ENCODE results near the gene MRPL32. TPM values are rescaled to one million over a fixed set of nuclear protein-coding genes. Genes with fewer than 3 reads are reported as not detected.

The MRPL32 gene
- total RNA-seq, 1 donor from 2014 or later, result 56.8 TPM

- intact Hi-C loops (cut with micrococcal nuclease), result no loop called here
These were observed 6.5 kb upstream of the MRPL32 start for GRCh38 chr7:42925630-42926029.

DNA sequence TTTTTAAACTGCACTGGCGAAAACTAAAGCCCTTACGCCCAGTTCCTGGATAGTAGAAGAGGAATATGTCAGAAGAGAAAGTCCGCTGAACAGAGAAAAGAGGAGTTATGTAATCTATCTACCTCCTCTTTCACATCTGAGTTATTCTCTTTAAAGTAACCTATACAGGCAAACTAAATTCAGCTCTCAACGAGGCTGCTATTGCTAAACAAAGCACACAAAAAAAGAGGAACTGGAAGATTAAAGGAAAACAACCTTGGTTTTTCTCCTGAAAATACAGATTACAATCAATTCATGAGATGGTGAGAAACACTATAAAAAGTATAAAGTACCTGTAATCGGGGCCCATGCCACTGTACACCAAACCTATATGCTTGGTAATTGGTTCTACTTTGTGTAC lies 6.0 kb upstream of the MRPL32 start:
- intact Hi-C loops (cut with micrococcal nuclease), result no loop called here

GRCh38 chr7:42928754-42929153 lies 3.4 kb upstream of the MRPL32 start:
- intact Hi-C loops (cut with micrococcal nuclease), result no loop called here

DNA sequence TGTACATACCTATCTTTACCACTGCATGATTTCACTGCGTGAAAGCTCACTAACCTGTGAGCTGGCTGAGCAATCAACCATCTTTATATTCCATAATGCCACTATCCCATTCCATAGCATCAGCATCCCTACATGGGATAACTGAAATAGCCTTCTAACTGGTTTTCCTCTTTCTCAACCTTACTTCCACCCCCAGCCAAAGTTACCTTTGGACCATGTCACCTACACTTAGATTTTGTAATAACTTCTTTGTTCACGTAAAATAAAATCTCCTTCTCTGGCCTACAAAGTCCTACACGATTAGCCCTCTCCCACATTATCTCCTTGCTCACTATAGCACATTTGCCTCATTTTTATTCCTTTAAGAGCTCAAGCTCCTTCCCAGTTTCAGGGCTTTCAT lies 2.7 kb upstream of the MRPL32 start:
- intact Hi-C loops (cut with micrococcal nuclease), result no loop called here

GRCh38 chr7:42930889-42931288 lies 1.3 kb upstream of the MRPL32 start:
- intact Hi-C loops (cut with micrococcal nuclease), result loop anchor here (5.0 kb wide), 3 partner anchors 716 to 1271 kb away; partner anchors contain the start of genes UBE2D4 and YKT6

GRCh38 chr7:42931447-42931833 lies 736 bp upstream of the MRPL32 start:
- intact Hi-C loops (cut with micrococcal nuclease), result loop anchor here (5.0 kb wide), 3 partner anchors 716 to 1271 kb away; partner anchors contain the start of genes UBE2D4 and YKT6

DNA sequence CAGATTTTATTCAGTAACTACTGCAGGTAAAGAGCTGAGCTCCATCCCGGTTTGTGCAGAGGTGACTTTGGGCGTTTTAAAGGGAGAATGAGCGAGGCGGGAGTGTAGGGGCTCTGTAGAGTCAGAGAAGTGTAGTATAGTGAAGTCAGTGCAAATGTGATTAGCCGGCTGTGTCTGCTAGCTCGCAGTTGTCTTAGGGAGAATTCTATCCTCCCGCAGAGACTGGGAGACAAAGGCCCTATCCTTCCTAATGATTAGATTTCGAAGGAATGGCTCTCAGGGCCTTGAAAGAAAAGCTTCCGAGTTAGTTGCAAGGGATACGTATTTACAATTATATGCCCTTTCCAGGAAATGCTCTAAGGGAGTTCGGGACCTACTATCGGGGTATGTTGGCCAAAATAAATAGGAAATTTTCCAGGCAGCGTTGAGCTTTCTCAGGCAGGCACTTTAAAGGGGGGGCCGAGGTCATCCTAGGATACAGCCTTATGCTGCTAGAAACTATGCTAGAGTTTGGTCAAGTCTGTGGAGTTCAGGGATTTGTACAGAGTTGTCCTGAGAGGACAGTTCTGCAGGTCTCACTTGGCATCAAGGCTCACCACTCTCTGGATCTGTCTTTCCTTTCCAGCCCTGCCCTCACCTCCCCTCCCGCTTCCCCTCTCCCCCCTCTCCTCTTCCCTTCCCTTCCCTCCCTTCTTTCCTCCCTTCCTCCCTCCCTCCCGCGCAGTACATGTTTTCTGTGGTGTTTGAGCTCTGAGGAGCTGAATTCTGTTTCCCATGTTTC lies 825 bp downstream of the MRPL32 start:
- intact Hi-C loops (cut with micrococcal nuclease), result loop anchor here (1.0 to 5.0 kb wide), 14 partner anchors 21 to 1914 kb away; partner anchors contain the start of genes BLVRA, C7orf25, COA1 and MRPS24

DNA sequence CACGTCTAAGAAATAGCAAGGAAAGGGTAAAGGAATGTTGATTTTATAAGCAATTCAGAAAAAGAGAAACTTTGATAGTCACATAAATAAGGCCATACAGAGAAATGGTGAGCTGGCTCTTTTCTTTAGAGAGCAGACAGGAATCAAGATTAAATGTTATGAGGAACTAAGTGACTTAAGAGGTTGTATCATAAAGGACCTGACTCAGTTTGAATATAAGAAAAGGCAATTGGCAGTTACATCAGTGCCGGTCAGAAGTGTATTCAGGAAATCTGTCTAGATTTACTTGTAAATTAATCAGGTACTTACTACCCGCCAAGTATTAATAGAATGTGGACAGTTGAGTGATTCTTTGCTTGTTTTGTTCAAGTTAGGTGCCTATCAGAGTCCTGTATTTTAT lies 2.1 kb downstream of the MRPL32 start:
- intact Hi-C loops (cut with micrococcal nuclease), result loop anchor here (5.0 kb wide), 3 partner anchors 713 to 1268 kb away; partner anchors contain the start of genes UBE2D4 and YKT6

DNA sequence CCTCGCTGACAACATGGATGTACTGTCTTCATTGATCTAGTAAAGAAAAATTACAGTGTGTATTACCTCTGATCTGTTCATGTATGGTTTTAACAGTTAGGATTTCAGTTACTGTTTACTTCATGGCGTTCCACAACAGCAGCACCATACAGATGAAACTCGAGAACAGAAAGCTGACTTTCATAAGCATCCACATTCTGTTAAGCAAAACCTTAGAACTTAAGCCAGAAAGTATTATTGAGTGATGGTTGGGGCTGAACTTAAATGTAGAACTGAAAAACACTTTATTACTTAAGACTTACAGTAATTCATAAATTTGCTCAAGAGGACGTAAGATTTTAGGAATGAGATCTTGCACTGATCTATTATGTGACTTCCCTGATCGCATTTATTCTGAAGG lies 3.7 kb downstream of the MRPL32 start:
- intact Hi-C loops (cut with micrococcal nuclease), result no loop called here

- intact Hi-C loops (cut with micrococcal nuclease), result loop anchor here (2.0 kb wide), 2 partner anchors 137 to 899 kb away; no protein-coding TSS in a partner anchor
These were observed 7.5 kb downstream of the MRPL32 start for GRCh38 chr7:42939457-42940240.

DNA sequence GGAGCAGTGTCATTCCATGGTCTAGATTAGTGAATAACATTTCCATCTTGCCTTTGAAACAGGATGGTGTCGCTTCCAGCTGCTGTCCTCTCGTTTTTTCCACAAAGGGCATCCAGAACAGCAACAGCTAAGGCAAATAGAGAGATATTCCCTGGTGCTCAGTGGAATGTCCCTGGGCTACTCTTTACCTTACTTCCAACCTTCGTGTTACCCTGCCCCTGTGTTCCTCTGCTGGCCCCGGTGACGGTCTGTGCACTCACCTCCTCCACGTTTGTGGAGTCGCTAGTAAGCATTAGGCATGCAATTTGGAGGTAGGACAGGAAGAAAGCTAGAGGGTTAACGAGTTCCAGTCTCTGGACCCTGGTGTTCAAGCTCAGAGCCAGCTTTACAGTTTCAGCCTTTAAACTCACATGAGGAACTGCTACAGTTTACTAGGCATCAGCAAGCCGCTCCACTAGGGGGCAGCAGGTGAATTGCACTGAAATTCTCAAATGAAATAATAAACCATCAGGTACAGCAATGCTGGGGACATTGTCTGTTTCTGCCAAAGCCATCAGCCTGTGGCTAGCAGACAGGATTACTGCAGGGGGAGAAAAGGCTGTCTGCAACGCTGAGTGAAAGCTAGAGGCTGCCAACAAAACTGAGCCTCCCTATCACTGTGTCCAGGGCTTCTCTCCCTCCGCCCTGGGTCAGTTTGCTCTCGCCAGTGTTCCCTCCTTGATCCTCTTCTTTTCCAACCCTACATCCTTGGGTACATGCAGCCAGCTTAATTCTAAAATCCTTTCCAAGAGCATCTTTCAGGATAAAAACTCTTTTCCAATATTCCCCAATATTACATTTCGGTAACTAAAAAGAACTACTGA lies 9.0 kb downstream of the MRPL32 start:
- intact Hi-C loops (cut with micrococcal nuclease), result loop anchor here (1.0 to 2.0 kb wide), 5 partner anchors 136 to 898 kb away; no protein-coding TSS in a partner anchor

GRCh38 chr7:42945821-42946626 lies 13.8 kb downstream of the MRPL32 start:
- intact Hi-C loops (cut with micrococcal nuclease), result loop anchor here (2.0 kb wide), 1 partner anchor 19 kb away; no protein-coding TSS in a partner anchor

DNA sequence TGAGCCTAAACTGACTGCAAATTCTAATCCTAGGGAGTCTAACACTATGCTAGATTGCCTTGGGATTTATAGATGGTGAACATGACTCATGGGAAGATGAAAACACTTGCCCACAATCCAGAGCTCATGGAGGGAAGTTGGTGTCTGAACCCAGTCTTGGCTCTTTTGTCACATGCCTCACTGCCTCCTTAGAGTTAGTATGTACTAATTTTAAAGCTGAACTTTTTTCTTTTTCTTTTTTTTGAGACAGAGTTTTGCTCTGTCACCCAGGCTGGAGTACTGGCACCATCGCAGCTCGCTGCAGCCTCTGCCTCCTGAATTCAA lies 14.4 kb downstream of the MRPL32 start:
- intact Hi-C loops (cut with micrococcal nuclease), result loop anchor here (2.0 kb wide), 1 partner anchor 18 kb away; no protein-coding TSS in a partner anchor

- intact Hi-C loops (cut with micrococcal nuclease), result loop anchor here (2.0 kb wide), 1 partner anchor 17 kb away; no protein-coding TSS in a partner anchor
These were observed 15.3 kb downstream of the MRPL32 start for GRCh38 chr7:42947521-42947920.

GRCh38 chr7:42950417-42950816 lies 18.2 kb downstream of the MRPL32 start:
- intact Hi-C loops (cut with micrococcal nuclease), result no loop called here

GRCh38 chr7:42952328-42952727 lies 20.2 kb downstream of the MRPL32 start:
- intact Hi-C loops (cut with micrococcal nuclease), result no loop called here

DNA sequence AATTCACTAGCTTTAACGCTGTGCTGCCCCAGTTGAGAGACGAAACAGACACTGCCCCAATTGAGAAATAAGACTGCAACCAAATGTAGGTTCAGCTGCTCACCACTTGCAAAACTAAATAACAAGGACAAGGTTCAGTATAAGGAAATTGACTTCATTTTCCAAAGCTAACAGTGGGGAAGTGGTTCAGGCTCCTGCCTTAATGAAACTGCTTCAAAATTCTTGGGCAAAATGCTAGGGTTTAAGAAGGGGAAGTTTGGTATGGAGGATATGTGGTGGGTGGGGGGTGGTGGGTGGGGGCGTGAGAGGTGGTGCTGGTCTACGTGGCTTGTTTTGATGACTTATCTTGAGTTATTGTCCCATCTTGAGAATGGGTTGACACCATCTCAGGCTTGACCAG lies 21.8 kb downstream of the MRPL32 start:
- intact Hi-C loops (cut with micrococcal nuclease), result no loop called here

GRCh38 chr7:42956062-42956461 lies 23.9 kb downstream of the MRPL32 start:
- intact Hi-C loops (cut with micrococcal nuclease), result no loop called here

DNA sequence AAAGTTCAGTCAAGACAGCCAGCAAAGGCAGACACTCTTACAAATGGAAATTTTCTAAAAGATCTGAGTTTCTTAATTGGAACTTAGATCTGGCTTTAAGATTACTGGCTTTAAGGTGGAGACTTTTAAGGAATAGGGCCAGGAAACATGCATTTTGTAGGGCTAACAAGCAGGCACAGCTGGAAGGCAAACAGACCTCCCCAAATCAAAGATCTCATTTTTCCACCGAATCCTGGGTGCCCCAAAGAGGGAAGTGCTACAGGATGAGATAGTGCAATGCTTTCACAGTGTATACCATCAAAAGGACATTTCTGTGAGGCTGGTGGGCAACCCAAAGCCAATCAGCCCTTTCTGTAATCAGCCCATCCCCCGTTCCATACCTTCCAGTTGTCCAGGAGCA lies 27.4 kb downstream of the MRPL32 start:
- intact Hi-C loops (cut with micrococcal nuclease), result no loop called here

GRCh38 chr7:42960762-42961161 lies 28.6 kb downstream of the MRPL32 start:
- intact Hi-C loops (cut with micrococcal nuclease), result no loop called here

Data from T-helper 1 cell treated with Interleukin-12 subunit alpha and Interleukin-12 subunit beta and Interleukin-4 antibody, amounts not matched to agents 30 ng/mL and 1 ng/mL, for 36 hours (primary cell).